HG03159 (cell line): Measurements from ENCODE around the gene COQ10A.
"Not testable (repeated sequence)": the region's sequence is repeated elsewhere in the genome, so short reads cannot be mapped to it uniquely, and the experiment has no call there.

Experiments used
- ATAC-seq: cut with Tn5 transposase; IDR thresholded peaks from one replicate; pipeline ENCODE4 v1.9.1; 2021; ENCODE audit warnings: mild to moderate bottlenecking, moderate library complexity; ENCODE audit not compliant: unreplicated experiment

The COQ10A gene

DNA sequence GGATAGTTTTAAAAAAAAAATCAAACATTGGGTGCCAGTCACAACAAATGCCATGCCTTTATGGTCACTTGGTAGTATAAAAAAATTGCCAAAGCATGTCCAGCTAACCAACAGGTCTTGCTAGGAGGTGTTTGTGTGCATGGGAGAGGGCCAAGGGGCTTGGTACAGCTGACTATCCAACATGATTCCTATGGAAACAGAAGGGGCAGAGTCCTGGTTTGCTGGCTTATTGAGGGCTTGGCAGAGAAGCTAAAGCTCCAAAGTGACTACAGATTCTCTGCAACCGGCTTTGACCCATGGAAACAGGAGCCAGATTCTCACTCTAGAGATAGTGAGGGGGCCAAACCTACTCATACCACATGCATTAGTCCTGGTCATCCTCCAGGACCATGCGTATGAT, 5.7 kb downstream of the COQ10A start:
- not testable (repeated sequence) for ATAC-seq

DNA sequence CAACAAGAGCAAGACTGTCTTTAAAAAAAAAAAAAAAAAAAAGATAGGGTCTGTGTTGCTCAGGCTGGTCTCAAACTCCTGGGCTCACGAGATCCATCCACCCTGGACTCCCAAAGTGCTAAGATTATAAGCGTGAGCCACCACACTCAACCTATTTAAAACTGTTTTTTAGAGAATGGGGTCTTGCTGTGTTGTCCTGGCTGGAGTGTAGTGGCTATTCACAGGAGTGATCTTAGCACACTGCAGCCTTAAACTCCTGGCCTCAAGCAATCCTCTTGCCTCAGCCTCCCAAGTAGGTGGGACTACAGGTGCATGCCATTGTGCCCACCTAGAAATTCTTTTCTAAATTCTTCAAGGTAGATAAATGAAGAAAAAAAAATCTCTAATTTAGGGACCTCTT, 7.6 kb downstream of the COQ10A start:
- ATAC-seq: no peak

DNA sequence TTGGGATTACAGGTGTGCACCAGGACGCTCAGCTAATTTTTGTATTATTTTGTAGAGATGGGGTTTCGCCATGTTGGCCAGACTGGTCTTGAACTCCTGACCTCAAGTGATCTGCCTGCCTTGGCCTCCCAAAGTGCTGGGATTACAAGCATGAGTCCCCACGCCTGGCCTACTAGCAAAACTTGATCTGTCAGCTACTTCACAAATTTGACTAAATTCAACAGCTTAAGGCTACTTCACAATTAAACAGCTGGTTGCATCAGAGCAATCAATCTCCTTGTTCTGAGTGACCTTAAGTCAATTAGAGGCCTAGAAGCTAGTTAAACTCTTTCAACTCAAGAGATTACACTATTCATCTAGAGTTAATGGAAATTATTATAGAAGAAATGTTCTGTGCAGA, 12.2 kb downstream of the COQ10A start:
- no peak for ATAC-seq

DNA sequence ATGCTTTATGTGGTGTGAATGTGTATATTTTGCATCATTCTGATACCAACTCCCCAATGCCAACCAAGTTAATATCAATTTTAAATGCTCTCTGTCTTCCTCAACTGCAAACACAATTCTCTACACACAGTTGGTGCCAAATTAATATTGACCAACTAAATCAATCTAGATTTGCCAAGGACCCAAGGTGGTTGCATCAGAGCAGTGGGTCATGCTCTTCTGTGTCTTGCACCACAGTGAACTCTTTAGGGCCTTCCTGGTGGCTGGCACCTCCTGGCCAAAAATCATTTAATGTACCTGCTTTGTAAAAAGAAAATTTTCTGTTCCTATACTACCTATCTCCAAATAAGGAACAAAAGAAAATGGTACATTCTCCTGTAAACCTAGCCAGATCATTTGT, 14.1 kb downstream of the COQ10A start:
- ATAC-seq: no peak

DNA sequence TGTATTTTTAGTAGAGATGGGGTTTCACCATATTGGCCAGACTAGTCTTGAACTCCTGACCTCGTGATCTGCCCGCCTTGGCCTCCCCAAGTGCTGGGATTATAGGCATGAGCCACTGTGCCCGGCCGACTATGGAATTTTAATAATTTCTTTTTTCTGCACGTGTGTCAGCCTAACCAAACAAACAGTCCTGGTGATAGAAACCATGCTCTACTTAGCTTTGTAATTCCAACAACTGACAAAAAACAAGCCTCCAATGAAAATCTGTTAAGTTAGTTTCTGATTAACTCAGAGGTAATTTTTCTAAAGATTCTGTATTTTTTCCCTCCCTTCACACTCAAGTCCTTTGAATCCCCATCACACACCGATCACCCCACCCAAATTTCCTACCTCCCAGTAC, 15.3 kb downstream of the COQ10A start:
- ATAC-seq: no peak

DNA sequence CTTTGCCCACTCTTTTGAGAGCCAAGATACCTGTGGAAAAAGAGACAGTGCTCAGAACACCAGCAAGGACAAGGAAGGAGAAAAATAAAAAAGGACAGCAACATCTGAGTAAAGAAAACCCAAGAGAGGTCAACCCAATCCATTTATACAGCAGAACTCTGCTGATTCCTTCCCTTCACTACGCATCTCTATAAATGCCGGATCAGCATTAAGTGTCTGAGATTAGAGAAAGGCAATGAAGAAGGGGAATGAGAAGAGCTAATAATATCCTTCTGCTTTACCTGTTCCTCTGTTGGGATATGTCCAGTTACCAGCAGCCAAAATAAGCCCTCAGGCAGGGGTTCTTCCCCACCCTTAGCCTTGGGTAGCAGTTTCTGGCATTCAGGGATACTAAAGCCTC, 15.8 kb downstream of the COQ10A start:
- ATAC-seq: no peak

DNA sequence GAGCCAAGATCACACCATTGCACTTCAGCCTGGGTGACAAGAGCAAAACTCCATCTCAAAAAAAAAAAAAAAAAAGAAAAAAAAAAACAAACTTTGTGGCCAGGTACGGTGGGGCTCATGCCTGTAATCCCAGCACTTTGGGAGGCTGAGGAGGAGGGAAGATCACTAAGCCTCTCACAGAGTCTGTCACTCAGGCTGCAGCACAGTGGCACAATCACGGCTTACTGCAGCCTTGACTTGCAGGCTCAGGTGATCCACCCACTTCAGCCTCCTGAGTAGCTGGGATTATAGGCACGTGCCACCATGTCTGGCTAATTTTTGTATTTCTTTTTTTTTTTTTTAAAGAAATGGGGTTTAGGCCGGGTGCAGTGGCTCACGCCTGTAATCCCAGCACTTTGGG, 17.5 kb downstream of the COQ10A start:
- ATAC-seq: not testable (repeated sequence)

DNA sequence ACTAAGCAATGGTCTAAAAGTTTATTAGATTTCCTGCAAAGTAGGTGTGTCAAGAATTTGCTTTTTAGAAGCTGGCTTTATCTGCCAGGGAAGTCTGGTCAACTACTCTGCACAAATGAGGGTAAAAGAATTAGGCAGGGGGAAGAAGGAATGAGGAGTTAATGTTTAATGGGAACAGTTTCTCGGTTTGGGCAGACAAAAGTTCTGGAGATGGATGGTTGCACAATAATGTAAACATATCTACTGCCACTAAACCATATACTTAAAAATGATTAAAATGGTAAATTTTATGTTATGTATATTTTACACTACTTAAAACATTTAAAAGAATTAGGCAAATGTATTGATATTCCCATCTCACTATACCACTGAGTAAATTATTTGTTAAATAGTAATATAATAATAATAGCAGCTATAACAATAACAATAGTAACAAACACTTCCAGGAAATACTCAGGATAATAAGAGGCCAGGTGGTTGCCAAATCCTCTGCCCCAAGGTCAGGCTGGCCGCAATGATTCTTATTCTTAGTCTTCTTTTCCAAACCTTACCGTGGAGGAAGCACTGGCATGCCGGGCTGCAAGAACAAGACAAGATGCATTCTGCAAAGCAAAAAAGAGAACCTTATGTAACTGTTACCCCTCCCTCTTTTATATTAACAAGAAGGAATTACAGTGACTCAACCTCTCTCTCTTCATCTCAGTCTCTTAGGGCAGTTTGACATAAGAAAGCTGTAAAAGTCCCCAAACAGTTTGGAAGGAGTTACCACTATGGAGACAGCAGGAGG, 19.5 kb downstream of the COQ10A start:
- ATAC-seq: no peak

DNA sequence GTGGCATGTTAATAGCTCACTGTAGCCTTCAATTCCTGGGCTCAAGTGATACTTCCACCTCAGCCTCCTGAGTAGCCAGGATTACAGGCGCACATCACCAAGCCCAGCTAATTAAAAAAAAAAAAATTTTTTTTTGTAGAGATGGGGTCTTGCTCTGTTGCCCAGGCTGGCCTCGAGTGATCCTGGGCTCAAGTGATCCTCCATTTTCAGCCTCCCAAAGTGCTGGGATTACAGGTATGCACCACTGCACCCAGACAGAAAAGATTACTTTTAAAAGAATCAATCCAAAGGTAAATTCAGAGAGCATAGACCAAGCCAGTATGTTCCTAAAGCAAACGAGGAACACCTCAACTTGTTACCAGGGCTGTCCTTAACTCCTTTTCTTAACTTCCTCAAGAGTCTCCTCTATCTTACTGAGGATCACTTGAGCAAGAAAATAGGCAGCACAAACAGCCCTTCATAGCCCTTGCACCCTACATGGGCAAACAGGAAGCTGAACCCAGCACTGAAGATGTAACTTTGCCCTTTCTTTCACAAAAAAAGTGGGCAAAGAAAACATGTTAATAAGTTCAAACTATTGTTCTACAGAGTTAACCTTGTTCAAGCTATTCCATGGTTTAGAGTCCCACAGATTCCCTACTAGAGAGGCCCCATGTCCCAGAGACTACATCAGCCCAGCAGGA, 22.1 kb downstream of the COQ10A start:
- ATAC-seq: no peak

DNA sequence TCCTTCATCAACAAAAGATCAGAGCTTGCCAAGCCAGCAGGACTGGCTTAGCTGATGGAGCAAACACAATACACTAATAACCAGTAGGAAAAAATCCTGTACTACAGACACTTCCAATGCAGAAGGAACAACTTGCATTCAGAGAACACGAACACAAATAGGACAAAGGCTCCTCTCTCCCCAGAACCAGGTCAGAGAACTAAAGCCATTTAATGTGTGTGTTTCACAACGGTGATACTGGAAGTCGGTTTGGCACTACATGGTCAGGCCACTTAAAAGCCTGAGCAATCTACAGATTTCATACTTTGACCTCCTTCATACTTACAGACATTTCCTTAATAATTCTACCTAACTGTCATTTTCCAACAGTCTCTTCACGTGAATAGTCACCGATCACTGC, 27.1 kb downstream of the COQ10A start:
- ATAC-seq: no peak

DNA sequence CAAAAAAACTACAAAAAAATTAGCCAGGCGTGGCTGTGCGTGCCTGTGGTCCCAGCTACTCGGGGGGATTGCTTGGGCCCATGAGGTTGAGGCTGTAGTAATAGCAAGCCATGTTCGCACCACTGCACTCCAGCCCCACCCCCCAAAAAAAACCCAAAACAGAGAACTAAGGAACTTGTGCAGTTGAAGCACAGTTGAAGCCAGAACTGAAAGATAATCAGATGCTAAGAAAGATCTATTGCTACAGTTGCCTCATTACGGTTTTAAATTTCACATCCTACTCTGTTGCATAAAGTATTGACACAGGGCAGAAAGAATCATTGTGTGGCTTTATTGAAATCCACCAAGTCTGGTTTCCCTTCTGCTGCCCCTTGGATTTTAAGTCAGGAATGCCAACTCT, 29.6 kb downstream of the COQ10A start:
- ATAC-seq: no peak

DNA sequence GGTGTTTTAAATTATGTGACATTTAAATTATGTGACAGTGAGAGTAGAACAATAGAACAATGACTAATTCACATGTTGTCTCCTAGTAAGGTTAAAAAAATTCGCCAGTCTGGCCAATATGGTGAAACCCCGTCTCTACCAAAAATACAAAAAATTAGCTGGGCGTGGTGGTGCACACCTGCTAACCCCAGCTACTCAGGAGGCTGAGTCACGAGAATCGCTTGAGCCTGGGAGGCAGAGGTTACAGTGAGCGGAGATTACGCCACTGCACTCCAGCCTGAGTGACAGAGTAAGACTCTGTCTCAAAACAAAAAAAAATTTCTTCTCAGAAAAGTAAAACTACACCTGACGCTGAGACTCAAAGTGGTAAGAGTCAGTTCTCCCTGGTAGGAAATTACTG, 30.7 kb downstream of the COQ10A start:
- no peak for ATAC-seq

DNA sequence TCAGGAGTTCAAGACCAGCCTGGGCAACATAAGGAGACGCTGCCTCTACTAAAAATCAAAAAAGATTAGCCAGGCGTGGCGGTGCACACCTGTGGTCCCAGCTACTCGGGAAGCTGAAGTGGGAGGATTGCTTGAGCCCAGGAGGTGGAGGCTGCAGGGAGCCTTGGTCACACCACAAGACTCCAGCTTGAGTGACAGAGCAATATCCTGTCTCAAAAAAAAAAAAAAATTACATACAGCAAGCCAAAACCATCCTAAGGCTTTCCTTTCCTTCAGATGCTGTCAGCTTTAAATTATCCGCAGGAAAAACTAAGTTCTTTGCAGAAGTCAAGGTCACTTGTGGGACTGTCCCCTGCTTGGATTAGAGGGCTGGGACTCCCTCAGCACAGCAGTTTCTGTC, 32.1 kb downstream of the COQ10A start:
- no peak for ATAC-seq

DNA sequence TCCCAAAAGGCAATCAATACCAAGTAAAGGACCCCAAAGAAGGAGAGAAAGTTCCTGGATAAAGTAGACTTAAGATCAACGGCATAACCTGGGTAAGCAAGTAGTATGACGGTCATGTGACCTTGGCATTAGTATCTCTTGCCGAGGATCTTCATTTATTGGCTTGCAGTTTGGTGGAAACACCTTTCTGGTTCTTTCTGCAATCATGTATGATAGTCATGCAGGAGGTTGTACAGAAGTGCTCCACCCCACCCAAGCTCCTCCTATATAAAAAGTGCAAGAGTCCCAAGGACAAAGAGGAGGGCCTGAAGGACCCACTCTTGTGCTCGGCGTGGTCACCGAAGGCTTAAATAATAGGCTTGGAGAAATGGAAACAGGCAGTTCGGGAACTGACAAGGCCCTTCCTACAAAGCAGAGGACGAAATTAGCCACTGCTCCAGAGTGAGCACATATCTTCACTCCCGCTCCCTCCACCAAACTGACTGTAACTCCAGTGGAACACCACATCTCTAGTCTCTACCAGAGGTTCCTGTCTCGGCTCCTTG, 32.6 kb downstream of the COQ10A start:
- ATAC-seq: no peak

DNA sequence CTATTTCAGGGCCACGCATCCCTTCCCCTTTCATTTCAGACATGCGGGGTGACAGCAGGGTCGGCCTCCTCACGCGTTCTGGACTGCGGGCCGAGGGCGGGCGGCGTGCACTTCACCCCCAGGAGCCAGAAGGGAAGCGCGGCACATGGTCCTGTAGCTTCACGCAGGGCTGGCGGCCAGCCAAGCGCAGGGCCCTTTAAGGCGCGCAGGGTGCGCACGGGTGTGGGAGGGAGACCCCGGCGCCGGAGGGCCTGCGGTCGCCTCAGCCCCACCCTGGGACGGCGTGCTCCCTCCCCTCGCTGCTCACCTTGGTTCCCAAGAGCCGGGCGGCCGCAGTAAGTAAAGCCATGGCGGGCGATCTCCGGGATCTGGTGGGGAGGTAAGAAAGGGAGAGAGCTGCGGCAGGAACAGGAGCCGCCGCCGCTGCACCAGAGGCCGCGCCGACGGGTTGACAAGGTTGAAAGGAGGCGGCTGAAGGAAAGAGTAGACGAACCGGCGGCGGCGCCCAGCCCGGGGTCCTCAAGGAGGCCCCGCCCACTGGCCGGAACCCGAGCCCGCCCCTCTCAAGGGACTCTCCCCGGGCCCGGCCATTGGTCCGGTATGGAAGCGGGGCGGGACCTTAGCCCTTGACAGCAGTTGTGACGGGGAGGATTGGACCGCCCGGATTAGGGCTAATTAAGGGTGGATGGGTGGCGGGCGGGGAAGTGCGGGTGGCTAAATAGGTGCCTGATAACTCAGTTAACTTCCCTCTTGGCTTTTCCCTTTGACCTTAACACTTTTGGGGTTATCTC, 33.3 kb downstream of the COQ10A start, which contains the start of gene CS:
CS (minus strand) TSS at position 478 of the 791 bp plus-strand sequence; CDS start at position 349, 129 bp downstream.
- peak; percentile 90 for ATAC-seq

DNA sequence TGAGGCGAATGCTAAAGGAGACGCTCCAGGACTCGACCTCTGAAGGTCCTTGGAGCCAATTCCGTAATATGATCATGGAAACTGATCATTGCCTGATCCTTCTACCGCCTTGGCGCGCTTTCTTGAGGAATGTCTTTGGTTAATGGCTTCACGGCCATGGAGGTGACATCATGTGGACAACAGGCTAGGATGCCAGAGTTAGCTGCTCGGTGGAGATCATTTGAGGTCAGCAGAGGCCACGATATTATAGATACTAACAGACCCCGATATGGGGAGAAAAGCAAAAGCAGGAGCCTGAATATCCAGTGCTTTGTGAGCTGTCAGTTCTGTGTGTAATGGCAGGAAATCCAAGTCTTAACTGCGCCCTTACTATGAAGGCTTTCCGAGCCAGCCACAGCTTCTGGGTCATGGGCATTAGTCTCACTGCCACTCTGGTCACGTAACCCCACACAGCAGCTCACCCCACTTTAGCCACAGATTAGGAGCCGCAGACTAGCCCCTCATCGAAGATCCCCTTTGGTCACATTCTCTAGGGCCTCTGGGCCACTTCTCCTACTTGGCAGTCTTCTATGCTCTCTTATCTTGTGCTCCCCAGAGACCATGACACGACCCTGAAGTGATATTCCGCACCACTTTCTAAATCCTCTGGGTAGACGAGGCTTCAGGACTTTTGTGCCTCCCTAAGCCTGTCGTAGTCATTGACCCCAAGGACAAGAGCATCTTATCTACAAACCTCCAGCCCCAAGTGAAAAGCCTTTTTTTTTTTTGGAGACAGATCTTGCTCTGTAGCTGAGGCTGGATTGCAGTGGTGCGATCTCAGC, 34.1 kb downstream of the COQ10A start:
- no peak for ATAC-seq

DNA sequence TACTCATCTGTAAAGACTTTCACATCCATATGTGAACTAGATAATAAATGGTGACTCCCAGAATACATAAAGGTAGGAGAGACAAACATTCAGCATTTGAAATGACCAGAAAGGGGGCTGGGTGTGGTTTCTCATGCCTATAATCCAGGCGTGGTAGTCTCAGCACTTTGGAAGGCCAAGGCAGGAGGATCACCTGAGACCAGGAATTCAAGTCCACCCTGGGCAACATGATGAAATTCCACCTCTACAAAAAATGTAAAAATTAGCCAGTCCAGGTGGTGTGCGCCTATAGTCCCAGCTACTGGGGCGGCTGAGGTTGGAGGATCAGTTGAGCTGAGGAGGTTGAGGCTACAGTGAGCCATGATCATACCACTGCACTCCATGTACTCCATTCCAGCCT, 37.5 kb downstream of the COQ10A start:
- ATAC-seq: no peak

DNA sequence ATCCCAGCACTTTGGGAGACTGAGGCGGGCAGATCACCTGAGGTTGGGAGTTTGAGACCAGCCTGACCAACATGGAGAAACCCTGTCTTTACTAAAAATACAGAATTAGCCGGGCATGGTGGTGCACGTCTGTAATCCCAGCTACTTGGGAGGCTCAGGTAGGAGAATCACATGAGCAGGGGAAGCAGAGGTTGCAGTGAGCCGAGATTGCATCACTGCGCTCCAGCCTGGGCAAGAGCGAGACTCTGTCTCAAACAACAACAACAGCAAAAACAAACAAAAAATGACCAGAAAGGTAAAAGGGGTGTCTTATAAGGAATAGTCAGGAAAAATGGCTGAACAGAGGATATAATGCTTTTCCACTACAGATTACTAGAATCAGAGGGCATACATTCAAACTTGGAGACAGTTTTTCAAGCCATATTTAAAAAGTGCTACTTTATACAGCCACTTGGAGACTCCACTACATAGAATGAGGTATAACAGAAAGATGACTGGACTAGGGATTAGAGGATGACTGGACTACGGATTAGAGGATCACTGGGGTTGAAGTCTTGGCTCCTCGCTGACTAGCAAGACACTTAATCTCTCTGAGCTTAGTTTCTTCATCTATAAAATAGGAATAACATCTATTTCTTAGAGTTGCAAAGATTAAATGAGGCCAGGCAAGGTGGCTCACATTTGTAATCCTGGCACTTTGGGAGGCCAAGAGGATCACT, 38.3 kb downstream of the COQ10A start:
- no peak for ATAC-seq

DNA sequence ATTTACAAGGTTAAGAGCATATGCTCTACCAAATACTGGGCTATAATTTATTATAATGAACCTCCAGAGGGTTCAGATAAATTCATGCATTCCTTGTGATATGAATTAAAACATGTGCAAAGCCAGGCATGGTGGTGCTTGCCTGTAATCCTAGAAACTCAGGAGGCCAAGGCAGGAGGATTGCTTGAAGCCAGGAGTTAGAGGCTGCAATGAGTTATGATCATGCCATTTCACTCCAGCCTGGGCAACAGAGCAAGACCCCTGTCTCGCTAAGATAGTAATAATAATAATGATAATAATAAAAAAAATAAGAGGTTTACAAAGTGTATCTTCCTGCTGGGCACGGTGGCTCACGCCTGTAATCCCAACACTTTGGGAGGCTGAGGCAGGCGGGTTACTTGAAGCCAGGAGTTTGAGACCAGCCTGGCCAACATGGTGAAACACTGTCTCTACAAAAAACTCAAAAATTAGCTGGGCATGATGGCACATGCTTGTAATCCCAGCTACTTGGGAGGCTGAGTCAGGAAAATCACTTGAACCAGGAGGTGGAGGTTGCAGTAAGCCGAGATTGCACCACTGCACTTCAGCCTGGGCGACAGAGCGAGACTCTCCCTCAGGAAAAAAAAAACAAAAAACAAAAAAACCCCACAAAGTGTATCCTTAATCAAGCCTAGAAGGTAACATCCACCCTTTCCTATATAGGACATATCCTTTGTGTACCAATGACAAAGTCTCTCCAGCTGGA, 40.7 kb downstream of the COQ10A start:
- ATAC-seq: no peak
